ENCODE data around the gene GLP2R. TPM values are rescaled to one million over a fixed set of nuclear protein-coding genes. Genes with fewer than 3 reads are reported as not detected.

Gene GLP2R
- total and polyA plus RNA-seq, 2 experiments from 2014 or later = not detected

- Histone ChIP-seq H3K9me3 (ENCODE audit: low read depth) (no peaks in the 10 kb centered on the region), H3K27ac (no peak overlapping the region), H3K27me3 (replicated peaks; ENCODE audit: insufficient read depth) (no peaks in the 10 kb centered on the region), H3K36me3 (ENCODE audit: low read depth) (0 out of 2 replicates have a peak, but pooled peaks cover 5% of the 10 kb centered on the region), H2AFZ (no peak overlapping the region), H3F3A (ENCODE audit: insufficient read depth) (0 out of 2 replicates have a peak, but pooled peaks cover 5% of the 10 kb centered on the region), H4K20me1 (ENCODE audit: insufficient read depth) (no peaks in the 10 kb centered on the region), H3K4me3 (no peak overlapping the region), H3K9ac (no peak overlapping the region), H3K4me1 (ENCODE audit: insufficient read depth) (0 out of 2 replicates have a peak, but pooled peaks cover 3% of the 10 kb centered on the region), H3K9me2 (ENCODE audit: insufficient read depth) (no peaks in the 10 kb centered on the region), H3K79me2 (ENCODE audit: insufficient read depth) (no peaks in the 10 kb centered on the region), H3K4me2 (ENCODE audit: unreplicated experiment) (no peak overlapping the region)
- in situ Hi-C loops (cut with MboI) = no loop called here
- whole genome bisulfite sequencing, 2 experiments (ENCODE audit: low coverage in 1 of 2, low lambda C conversion rate in 2 of 2, missing lambda C conversion rate in 2 of 2) = 33 to 35% methylated on average over 3 of the region's 3 CpGs
- no peak for DNase-seq
- TF ChIP-seq EZH2phosphoT487 (IDR thresholded peaks at IDR 0.05; ENCODE audit: insufficient read depth, low read depth) = no peak
- TF ChIP-seq EZH2 (IDR thresholded peaks at IDR 0.05; ENCODE audit: insufficient read depth, poor library complexity, severe bottlenecking) = no peak
Observed at GRCh38 chr17:9936095-9936494, 110.4 kb downstream of the GLP2R start.

- DNase-seq = peak; percentile 78
- H2AFZ ChIP-seq = no peak overlapping the region
- 0 out of 2 replicates have a peak, but pooled peaks cover 3% of the 10 kb centered on the region for H3K4me1 ChIP-seq (ENCODE audit: insufficient read depth)
- no peak overlapping the region for H3K27ac ChIP-seq
- TF ChIP-seq EZH2 (IDR thresholded peaks at IDR 0.05; ENCODE audit: insufficient read depth, poor library complexity, severe bottlenecking) (no peak), EZH2phosphoT487 (IDR thresholded peaks at IDR 0.05; ENCODE audit: insufficient read depth, low read depth) (no peak)
- no peaks in the 10 kb centered on the region for H3K9me3 ChIP-seq (ENCODE audit: low read depth)
- 20% methylated on average over 13 of the region's 13 CpGs for WGBS, 2 experiments (ENCODE audit: low coverage in 1 of 2, low lambda C conversion rate in 2 of 2, missing lambda C conversion rate in 2 of 2)
- H4K20me1 ChIP-seq (ENCODE audit: insufficient read depth) = no peaks in the 10 kb centered on the region
- H3K79me2 ChIP-seq (ENCODE audit: insufficient read depth) = no peaks in the 10 kb centered on the region
- no peak overlapping the region for H3K9ac ChIP-seq
- H3K27me3 ChIP-seq (replicated peaks; ENCODE audit: insufficient read depth) = no peaks in the 10 kb centered on the region
- in situ Hi-C loops (cut with MboI) = no loop called here
- H3K4me2 ChIP-seq (ENCODE audit: unreplicated experiment) = no peak overlapping the region
- H3K9me2 ChIP-seq (ENCODE audit: insufficient read depth) = no peaks in the 10 kb centered on the region
- H3K36me3 ChIP-seq (ENCODE audit: low read depth) = 0 out of 2 replicates have a peak, but pooled peaks cover 5% of the 10 kb centered on the region
- 0 out of 2 replicates have a peak, but pooled peaks cover 5% of the 10 kb centered on the region for H3F3A ChIP-seq (ENCODE audit: insufficient read depth)
- no peak overlapping the region for H3K4me3 ChIP-seq
Observed at GRCh38 chr17:9937241-9937761, 111.6 kb downstream of the GLP2R start.

GRCh38 chr17:9937901-9938300 lies 112.2 kb downstream of the GLP2R start:
- Histone ChIP-seq H3F3A (ENCODE audit: insufficient read depth) (0 out of 2 replicates have a peak, but pooled peaks cover 5% of the 10 kb centered on the region), H3K9me3 (ENCODE audit: low read depth) (no peaks in the 10 kb centered on the region), H3K79me2 (ENCODE audit: insufficient read depth) (no peaks in the 10 kb centered on the region), H3K4me3 (no peak overlapping the region), H3K9me2 (ENCODE audit: insufficient read depth) (no peaks in the 10 kb centered on the region), H3K4me1 (ENCODE audit: insufficient read depth) (no peaks in the 10 kb centered on the region), H4K20me1 (ENCODE audit: insufficient read depth) (no peaks in the 10 kb centered on the region), H3K36me3 (ENCODE audit: low read depth) (0 out of 2 replicates have a peak, but pooled peaks cover 5% of the 10 kb centered on the region), H3K4me2 (ENCODE audit: unreplicated experiment) (no peak overlapping the region), H2AFZ (no peak overlapping the region), H3K9ac (no peak overlapping the region), H3K27ac (no peak overlapping the region), H3K27me3 (replicated peaks; ENCODE audit: insufficient read depth) (no peaks in the 10 kb centered on the region)
- TF ChIP-seq EZH2 (IDR thresholded peaks at IDR 0.05; ENCODE audit: insufficient read depth, poor library complexity, severe bottlenecking) (no peak), EZH2phosphoT487 (IDR thresholded peaks at IDR 0.05; ENCODE audit: insufficient read depth, low read depth) (no peak)
- in situ Hi-C loops (cut with MboI) = no loop called here
- WGBS, 2 experiments (ENCODE audit: low coverage in 1 of 2, low lambda C conversion rate in 2 of 2, missing lambda C conversion rate in 2 of 2) = 62 to 63% methylated on average over 9 of the region's 9 CpGs
- DNase-seq = no peak

- H3F3A ChIP-seq (ENCODE audit: insufficient read depth) = 0 out of 2 replicates have a peak, but pooled peaks cover 5% of the 10 kb centered on the region
- no peaks in the 10 kb centered on the region for H3K27me3 ChIP-seq (replicated peaks; ENCODE audit: insufficient read depth)
- WGBS, 2 experiments (ENCODE audit: low coverage in 1 of 2, low lambda C conversion rate in 2 of 2, missing lambda C conversion rate in 2 of 2) = 60 to 62% methylated on average over 1 of the region's 1 CpG
- no peaks in the 10 kb centered on the region for H3K79me2 ChIP-seq (ENCODE audit: insufficient read depth)
- no peak overlapping the region for H3K4me2 ChIP-seq (ENCODE audit: unreplicated experiment)
- no peaks in the 10 kb centered on the region for H3K4me1 ChIP-seq (ENCODE audit: insufficient read depth)
- in situ Hi-C loops (cut with MboI) = no loop called here
- no peaks in the 10 kb centered on the region for H3K9me2 ChIP-seq (ENCODE audit: insufficient read depth)
- H2AFZ ChIP-seq = no peak overlapping the region
- no peak for DNase-seq
- TF ChIP-seq EZH2phosphoT487 (IDR thresholded peaks at IDR 0.05; ENCODE audit: insufficient read depth, low read depth) = no peak
- H3K9me3 ChIP-seq (ENCODE audit: low read depth) = no peaks in the 10 kb centered on the region
- no peak overlapping the region for H3K4me3 ChIP-seq
- no peak overlapping the region for H3K27ac ChIP-seq
- H3K9ac ChIP-seq = no peak overlapping the region
- H4K20me1 ChIP-seq (ENCODE audit: insufficient read depth) = no peaks in the 10 kb centered on the region
- 0 out of 2 replicates have a peak, but pooled peaks cover 5% of the 10 kb centered on the region for H3K36me3 ChIP-seq (ENCODE audit: low read depth)
Observed at GRCh38 chr17:9938764-9939163, 113.0 kb downstream of the GLP2R start.

Measured in GM23248 (cell line).